B cell (primary cell): ENCODE results near the gene ANKRD34A. TPM values are rescaled to one million over a fixed set of nuclear protein-coding genes. Genes with fewer than 3 reads are reported as not detected.

ENCODE experiments used
- ATAC-seq: fragments of 200-7000 bp; cut with Tn5 transposase; one replicate; pipeline ENCODE4 v1.10.0; 2021; ENCODE audit warnings: low read depth, mild to moderate bottlenecking, moderate number of reproducible peaks, moderate library complexity
- CTCF ChIA-PET: fragments of 350-600 bp; sonication (Branson Sonifier 250); formaldehyde crosslinking; loops from one replicate; lab custom pipeline; 2021; ENCODE audit warnings: antibody characterized with exemption, inconsistent platforms; lab: Charles Lee
- POLR2A ChIA-PET: fragments of 350-600 bp; sonication (Branson Sonifier 250); formaldehyde crosslinking; loops from one replicate; lab custom pipeline; 2021; ENCODE audit warnings: antibody characterized with exemption; lab: Charles Lee
- DNase-seq: peaks from one replicate; pipeline ENCODE4 v3.0.0; 2013
- H2AFZ ChIP-seq: 2 replicates; pipeline ENCODE4 v1.6.1; 2012; ENCODE audit warnings: mild to moderate bottlenecking, low read depth, low read length; ENCODE audit not compliant: insufficient read depth, poor library complexity, severe bottlenecking
- H3K27ac ChIP-seq, 2 donors: 1 replicate in 1 of 2; 2 replicates in 1 of 2; pipeline ENCODE4 v1.5.1; 2012 to 2013; ENCODE audit warnings: low read length in 2 of 2, mild to moderate bottlenecking in 2 of 2, moderate library complexity in 1 of 2
- H3K27me3 ChIP-seq, 4 experiments: fragments of 200-600 bp in 1 of 4; sonication (generic) in 1 of 4; replicated peaks in 1 of 4; 1 replicate in 2 of 4; 2 replicates in 2 of 4; pipeline versions ENCODE4 v1.6.1 to v1.7.0; 2013 to 2016; ENCODE audit warnings: low read length in 3 of 4, mild to moderate bottlenecking in 2 of 4, mixed read lengths in 1 of 4, moderate library complexity in 1 of 4; ENCODE audit not compliant: insufficient read depth in 4 of 4, control insufficient read depth in 3 of 4; ENCODE audit errors: control extremely low read depth in 1 of 4
- H3K36me3 ChIP-seq, 2 experiments: replicated peaks in 1 of 2; 1 replicate in 1 of 2; 2 replicates in 1 of 2; pipeline versions ENCODE4 v1.6.1 to v1.7.1; 2013; ENCODE audit warnings: low read length in 1 of 2; ENCODE audit not compliant: insufficient read depth in 2 of 2, control insufficient read depth in 1 of 2; ENCODE audit errors: control extremely low read depth in 1 of 2, extremely low read depth in 1 of 2
- H3K4me1 ChIP-seq, 2 donors: fragments of 200-600 bp in 1 of 2; sonication (generic) in 1 of 2; 1 replicate in 1 of 2; 2 replicates in 1 of 2; pipeline versions ENCODE4 v1.5.1 to v1.6.1; 2013 to 2017; ENCODE audit warnings: low read length in 2 of 2; ENCODE audit not compliant: control insufficient read depth in 2 of 2, insufficient read depth in 2 of 2
- H3K4me2 ChIP-seq: replicated peaks from 2 replicates; pipeline ENCODE3; 2012; ENCODE audit warnings: mild to moderate bottlenecking, low read depth, low read length; ENCODE audit not compliant: poor library complexity, severe bottlenecking
- H3K4me3 ChIP-seq, 5 experiments: fragments of 200-600 bp in 1 of 5; sonication (generic) in 1 of 5; 1 replicate in 3 of 5; 2 replicates in 2 of 5; pipeline versions ENCODE4 v1.5.1 to v1.7.0; 2011 to 2016; ENCODE audit warnings: low read length in 4 of 5, mild to moderate bottlenecking in 4 of 5, low read depth in 2 of 5, control low read depth in 1 of 5, moderate library complexity in 1 of 5; ENCODE audit not compliant: insufficient read depth in 1 of 5; ENCODE audit errors: control extremely low read depth in 1 of 5, extremely low read depth in 1 of 5
- H3K79me2 ChIP-seq: fragments of 200-600 bp; sonication (generic); one replicate; pipeline ENCODE4 v1.6.0; 2016; ENCODE audit warnings: low read length; ENCODE audit not compliant: control insufficient read depth, insufficient read depth
- H3K9ac ChIP-seq: fragments of 200-600 bp; sonication (generic); 2 replicates; pipeline ENCODE4 v1.6.1; 2017; ENCODE audit warnings: mild to moderate bottlenecking, low read length, moderate library complexity
- H3K9me3 ChIP-seq, 3 donors: one replicate each; pipeline versions ENCODE4 v1.6.1 to v1.7.1; 2013; ENCODE audit warnings: low read length in 2 of 3; ENCODE audit not compliant: control insufficient read depth in 2 of 3, insufficient read depth in 1 of 3; ENCODE audit errors: control extremely low read depth in 1 of 3
- H4K20me1 ChIP-seq: 2 replicates; pipeline ENCODE4 v1.6.0; 2012; ENCODE audit warnings: mild to moderate bottlenecking, low read length; ENCODE audit not compliant: insufficient read depth, control insufficient read depth, poor library complexity, severe bottlenecking
- H3K27ac Mint-ChIP-seq: one replicate; pipeline ENCODE4 v1.8.0; 2021; ENCODE audit warnings: mixed read lengths
- H3K27me3 Mint-ChIP-seq: one replicate; pipeline ENCODE4 v1.8.0; 2021; ENCODE audit warnings: mixed read lengths
- H3K4me1 Mint-ChIP-seq: one replicate; pipeline ENCODE4 v1.8.0; 2021; ENCODE audit warnings: mixed read lengths
- H3K4me3 Mint-ChIP-seq: one replicate; pipeline ENCODE4 v1.8.0; 2021; ENCODE audit warnings: mixed read lengths
- H3K9me3 Mint-ChIP-seq: one replicate; pipeline ENCODE4 v1.8.0; 2022; ENCODE audit warnings: mixed read lengths; ENCODE audit not compliant: insufficient read depth
- EZH2 ChIP-seq: IDR thresholded peaks from 2 replicates; pipeline ENCODE4 v1.6.1; 2012; ENCODE audit warnings: borderline replicate concordance, low read depth, mild to moderate bottlenecking, moderate library complexity, low read length; ENCODE audit not compliant: insufficient read depth, poor library complexity, severe bottlenecking
- WGBS: methylation state at CpG from one replicate; pipeline ENCODE4 v1.1.5; 2013; ENCODE audit warnings: missing lambda C conversion rate; ENCODE audit not compliant: insufficient coverage; 5-methylcytosine and 5-hydroxymethylcytosine counted together
- intact Hi-C: fragments of 100-400 bp; cut with micrococcal nuclease; formaldehyde crosslinking; loops from one replicate; pipeline ENCODE4 v1.10.0; 2022
- polyA plus RNA-seq: library from polyadenylated mRNA; depleted of rRNA; stranded (reverse); fragments of >200 nt; gene quantifications from 2 replicates; pipeline ENCODE4 v1.2.3, GENCODE V29; 2012
- total RNA-seq, 2 donors: library from RNA; stranded (reverse); fragments of 120-200 nt in 1 of 2; gene quantifications; 1 replicate in 1 of 2; 2 replicates in 1 of 2; pipeline versions ENCODE4 v1.2.3 to v1.2.4, GENCODE V29; 2013 to 2022
- TF ChIP-seq, protein P1 (sequence below): fragments of 200-600 bp; IDR thresholded peaks from one replicate; pipeline ENCODE4 v1.8.0; 2022; ENCODE audit warnings: antibody characterized with exemption, mild to moderate bottlenecking

ANKRD34A gene
- total and polyA plus RNA-seq, 2 donors (not counting 1 experiment from before 2014, with no cell fraction given), result 0.86 to 1.8 TPM

DNA sequence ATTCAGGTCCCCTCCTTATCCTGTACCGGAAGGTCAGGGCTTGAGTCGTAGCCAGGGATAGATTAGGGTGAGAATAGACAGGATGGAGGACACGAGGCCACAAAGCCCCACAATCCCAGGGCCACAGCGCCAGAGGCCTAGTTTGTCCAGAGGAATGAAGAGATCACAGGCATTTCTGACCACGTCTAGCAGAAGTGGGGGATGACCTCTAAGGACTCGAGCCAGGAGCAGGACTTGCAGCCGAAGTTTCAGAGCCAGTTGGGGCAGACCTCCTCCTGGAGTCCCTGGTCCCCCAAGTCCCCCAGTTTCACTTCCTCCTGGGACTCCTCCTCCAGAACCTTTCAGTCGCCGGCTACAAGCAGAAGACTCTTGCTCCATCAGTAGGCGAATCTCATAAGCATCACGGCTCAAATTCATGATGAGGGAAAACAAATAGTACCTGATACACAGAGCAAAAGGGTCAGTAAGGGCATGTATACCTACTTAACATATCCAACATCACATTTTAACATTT is 52.2 kb downstream of the ANKRD34A start:
- no peaks in the 10 kb centered on the region for H3K9me3 ChIP-seq
- Mint-ChIP-seq H3K27ac (peak overlapping the region; percentile 41), H3K4me1 (peaks cover 19% of the 10 kb centered on the region), H3K4me3 (no peak overlapping the region), H3K27me3 (no peaks in the 10 kb centered on the region), H3K9me3 (no peaks in the 10 kb centered on the region)
- 84% methylated on average over 5 of the region's 11 CpGs for WGBS
- H3K4me2 ChIP-seq, result no peak overlapping the region
- H4K20me1 ChIP-seq, result no peaks in the 10 kb centered on the region
- CTCF ChIA-PET, result interaction anchor here (1.4 to 9.3 kb wide), 5 partner anchors 15 to 100 kb away, joined by 3 to 107 read pairs (median 7); partner anchors contain the start of genes NUDT17 and RBM8A
- H3K36me3 ChIP-seq, result peaks cover 0 to 43% of the 10 kb centered on the region in 2 experiments
- no peaks in the 10 kb centered on the region for H3K27me3 ChIP-seq
- H3K27ac ChIP-seq, result no peak overlapping the region
- intact Hi-C loops, result no loop called here
- H3K4me3 ChIP-seq, result no peak overlapping the region
- peaks cover 1 to 2% of the 10 kb centered on the region in 2 donors for H3K4me1 ChIP-seq
- TF ChIP-seq EZH2, result no peak
- TF ChIP-seq, protein P1, sequence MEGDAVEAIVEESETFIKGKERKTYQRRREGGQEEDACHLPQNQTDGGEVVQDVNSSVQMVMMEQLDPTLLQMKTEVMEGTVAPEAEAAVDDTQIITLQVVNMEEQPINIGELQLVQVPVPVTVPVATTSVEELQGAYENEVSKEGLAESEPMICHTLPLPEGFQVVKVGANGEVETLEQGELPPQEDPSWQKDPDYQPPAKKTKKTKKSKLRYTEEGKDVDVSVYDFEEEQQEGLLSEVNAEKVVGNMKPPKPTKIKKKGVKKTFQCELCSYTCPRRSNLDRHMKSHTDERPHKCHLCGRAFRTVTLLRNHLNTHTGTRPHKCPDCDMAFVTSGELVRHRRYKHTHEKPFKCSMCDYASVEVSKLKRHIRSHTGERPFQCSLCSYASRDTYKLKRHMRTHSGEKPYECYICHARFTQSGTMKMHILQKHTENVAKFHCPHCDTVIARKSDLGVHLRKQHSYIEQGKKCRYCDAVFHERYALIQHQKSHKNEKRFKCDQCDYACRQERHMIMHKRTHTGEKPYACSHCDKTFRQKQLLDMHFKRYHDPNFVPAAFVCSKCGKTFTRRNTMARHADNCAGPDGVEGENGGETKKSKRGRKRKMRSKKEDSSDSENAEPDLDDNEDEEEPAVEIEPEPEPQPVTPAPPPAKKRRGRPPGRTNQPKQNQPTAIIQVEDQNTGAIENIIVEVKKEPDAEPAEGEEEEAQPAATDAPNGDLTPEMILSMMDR, result no peak
- H2AFZ ChIP-seq, result no peak overlapping the region
- ATAC-seq (no peak), DNase-seq (peak; percentile 35)
- H3K9ac ChIP-seq, result no peak overlapping the region
- H3K79me2 ChIP-seq, result no peaks in the 10 kb centered on the region
- POLR2A ChIA-PET, result no interaction called here

Other genes starting within 250 kb of the ANKRD34A start
- gene CD160, start 245.1 kb downstream of the ANKRD34A start, total RNA-seq, result 0.15 TPM in 1 of 2 replicates, not detected in the other
- 0.10 TPM in 1 of 2 replicates, not detected in the other for gene CD160, start 245.1 kb downstream of the ANKRD34A start, polyA plus RNA-seq
- 19.8 and 21.7 TPM in 2 replicates for gene RNF115, start 140.5 kb downstream of the ANKRD34A start, total RNA-seq
- 4.6 and 6.2 TPM in 2 replicates for gene RNF115, start 140.5 kb downstream of the ANKRD34A start, polyA plus RNA-seq
- gene POLR3C, start 140.4 kb downstream of the ANKRD34A start, total RNA-seq, result 48.0 and 49.3 TPM in 2 replicates
- gene POLR3C, start 140.4 kb downstream of the ANKRD34A start, polyA plus RNA-seq, result 27.8 and 36.5 TPM in 2 replicates
- gene NUDT17, start 118.9 kb downstream of the ANKRD34A start, total RNA-seq, result 7.1 and 7.7 TPM in 2 replicates
- 7.2 and 7.7 TPM in 2 replicates for gene NUDT17, start 118.9 kb downstream of the ANKRD34A start, polyA plus RNA-seq
- 45.0 and 51.0 TPM in 2 replicates for gene PIAS3, start 105.5 kb downstream of the ANKRD34A start, total RNA-seq
- gene PIAS3, start 105.5 kb downstream of the ANKRD34A start, polyA plus RNA-seq, result 15.9 and 23.2 TPM in 2 replicates
- gene ANKRD35, start 78.7 kb downstream of the ANKRD34A start, total RNA-seq, result not detected in 2 replicates
- 0.04 TPM in 1 of 2 replicates, not detected in the other for gene ANKRD35, start 78.7 kb downstream of the ANKRD34A start, polyA plus RNA-seq
- 6.2 and 8.9 TPM in 2 replicates for gene ITGA10, start 54.5 kb downstream of the ANKRD34A start, total RNA-seq
- gene ITGA10, start 54.5 kb downstream of the ANKRD34A start, polyA plus RNA-seq, result 1.6 and 2.1 TPM in 2 replicates
- gene PEX11B, start 45.9 kb downstream of the ANKRD34A start, total RNA-seq, result 39.1 and 48.1 TPM in 2 replicates
- gene PEX11B, start 45.9 kb downstream of the ANKRD34A start, polyA plus RNA-seq, result 16.5 and 20.8 TPM in 2 replicates
- gene RBM8A, start 37.1 kb downstream of the ANKRD34A start, total RNA-seq, result 134 and 137 TPM in 2 replicates
- 169 and 270 TPM in 2 replicates for gene RBM8A, start 37.1 kb downstream of the ANKRD34A start, polyA plus RNA-seq
- 31.7 and 32.2 TPM in 2 replicates for gene LIX1L, start 6.6 kb downstream of the ANKRD34A start, total RNA-seq
- 13.6 and 14.4 TPM in 2 replicates for gene LIX1L, start 6.6 kb downstream of the ANKRD34A start, polyA plus RNA-seq
- gene POLR3GL, start 115 bp upstream of the ANKRD34A start, total RNA-seq, result 26.3 and 33.3 TPM in 2 replicates
- 17.6 and 18.4 TPM in 2 replicates for gene POLR3GL, start 115 bp upstream of the ANKRD34A start, polyA plus RNA-seq
- gene TXNIP, start 32.0 kb upstream of the ANKRD34A start, total RNA-seq, result 522 and 542 TPM in 2 replicates
- 591 and 1,651 TPM in 2 replicates for gene TXNIP, start 32.0 kb upstream of the ANKRD34A start, polyA plus RNA-seq
- gene HJV, start 57.2 kb upstream of the ANKRD34A start, total RNA-seq, result not detected in 2 replicates
- not detected in 2 replicates for gene HJV, start 57.2 kb upstream of the ANKRD34A start, polyA plus RNA-seq
- gene NBPF10, start 180.2 kb upstream of the ANKRD34A start, total RNA-seq, result 12.6 and 13.4 TPM in 2 replicates
- gene NBPF10, start 180.2 kb upstream of the ANKRD34A start, polyA plus RNA-seq, result 2.6 and 4.5 TPM in 2 replicates